Ascending aorta (tissue), 2 donors: Measurements from ENCODE around the gene RNF41. TPM values are rescaled to one million over a fixed set of nuclear protein-coding genes. Genes with fewer than 3 reads are reported as not detected.

Experiments used
- DNase-seq, 2 donors: peaks; one replicate each; pipeline ENCODE4 v3.0.0-alpha.2; 2019; ENCODE audit warnings: low spot score in 2 of 2
- H3K27ac ChIP-seq, 2 donors: fragments of 200-600 bp; sonication (generic); one replicate each; pipeline ENCODE4 v1.5.1; 2016 to 2017; ENCODE audit warnings: mild to moderate bottlenecking in 1 of 2
- H3K27me3 ChIP-seq: fragments of 200-600 bp; sonication (generic); one replicate; pipeline ENCODE4 v1.5.1; 2017
- H3K36me3 ChIP-seq, 2 donors: fragments of 200-600 bp; sonication (generic); one replicate each; pipeline ENCODE4 v1.5.1; 2016
- H3K4me1 ChIP-seq, 2 donors: fragments of 200-600 bp; sonication (generic); one replicate each; pipeline ENCODE4 v1.5.1; 2016 to 2017; ENCODE audit warnings: mild to moderate bottlenecking in 1 of 2
- H3K4me3 ChIP-seq, 2 donors: fragments of 200-600 bp; sonication (generic); one replicate each; pipeline ENCODE4 v1.5.1; 2016 to 2017; ENCODE audit warnings: mild to moderate bottlenecking in 1 of 2
- H3K9me3 ChIP-seq, 2 donors: fragments of 200-600 bp; sonication (generic); one replicate each; pipeline ENCODE4 v1.5.1; 2016
- intact Hi-C: fragments of 100-400 bp; cut with DNase I; formaldehyde crosslinking; loops from one replicate; pipeline ENCODE4 v1.15.1; 2023
- total RNA-seq: library from RNA; depleted of rRNA; stranded (reverse); fragments of >200 nt; gene quantifications from one replicate; pipeline ENCODE4 v1.1.0, GENCODE V29; 2016
- TF ChIP-seq, protein P1 (sequence below), 3 experiments: fragments of 200-600 bp in 2 of 3; fragments of 450-650 bp in 1 of 3; sonication (generic) in 2 of 3; IDR thresholded peaks; one replicate each; pipeline ENCODE4 v1.5.1; 2016 to 2019; ENCODE audit warnings: antibody characterized with exemption in 3 of 3, mild to moderate bottlenecking in 1 of 3, moderate library complexity in 1 of 3

RNF41 gene
- total RNA-seq, 1 donor from 2014 or later, result 50.3 TPM

DNA sequence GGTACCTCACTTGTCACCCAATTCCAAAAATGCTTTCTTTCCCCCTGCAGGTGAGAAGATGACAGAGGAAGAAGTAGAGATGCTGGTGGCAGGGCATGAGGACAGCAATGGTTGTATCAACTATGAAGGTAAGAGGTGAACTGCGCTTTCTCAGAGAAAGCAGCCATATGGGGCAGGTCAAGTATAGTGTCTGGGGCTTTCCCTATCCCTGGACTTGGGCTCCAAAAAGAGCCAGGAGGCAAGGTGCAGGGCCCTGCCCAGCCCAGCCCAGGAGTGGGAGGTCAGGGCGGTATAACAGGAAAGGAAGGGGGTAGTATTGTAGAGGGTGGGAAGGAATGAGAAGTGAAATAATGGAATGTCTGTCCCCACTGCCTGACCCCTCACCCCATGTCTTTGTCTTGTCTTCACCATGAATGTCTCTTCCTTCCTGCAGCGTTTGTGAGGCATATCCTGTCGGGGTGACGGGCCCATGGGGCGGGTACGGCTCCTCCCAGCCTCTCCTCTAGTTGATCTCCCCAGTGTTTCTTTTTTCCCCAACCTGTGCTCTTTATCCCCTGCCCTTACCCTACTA, 61.4 kb downstream of the RNF41 start:
- Histone ChIP-seq H3K36me3 (peaks cover 57 to 59% of the 10 kb centered on the region in 2 donors), H3K27me3 (no peaks in the 10 kb centered on the region), H3K4me1 (peaks cover 10 to 40% of the 10 kb centered on the region in 2 donors), H3K4me3 (peak overlapping the region; percentile 83 to 96), H3K27ac (peak overlapping the region; percentile 91 to 94), H3K9me3 (no peaks in the 10 kb centered on the region)
- no peak for DNase-seq
- intact Hi-C loops, result no loop called here
- TF ChIP-seq, protein P1, sequence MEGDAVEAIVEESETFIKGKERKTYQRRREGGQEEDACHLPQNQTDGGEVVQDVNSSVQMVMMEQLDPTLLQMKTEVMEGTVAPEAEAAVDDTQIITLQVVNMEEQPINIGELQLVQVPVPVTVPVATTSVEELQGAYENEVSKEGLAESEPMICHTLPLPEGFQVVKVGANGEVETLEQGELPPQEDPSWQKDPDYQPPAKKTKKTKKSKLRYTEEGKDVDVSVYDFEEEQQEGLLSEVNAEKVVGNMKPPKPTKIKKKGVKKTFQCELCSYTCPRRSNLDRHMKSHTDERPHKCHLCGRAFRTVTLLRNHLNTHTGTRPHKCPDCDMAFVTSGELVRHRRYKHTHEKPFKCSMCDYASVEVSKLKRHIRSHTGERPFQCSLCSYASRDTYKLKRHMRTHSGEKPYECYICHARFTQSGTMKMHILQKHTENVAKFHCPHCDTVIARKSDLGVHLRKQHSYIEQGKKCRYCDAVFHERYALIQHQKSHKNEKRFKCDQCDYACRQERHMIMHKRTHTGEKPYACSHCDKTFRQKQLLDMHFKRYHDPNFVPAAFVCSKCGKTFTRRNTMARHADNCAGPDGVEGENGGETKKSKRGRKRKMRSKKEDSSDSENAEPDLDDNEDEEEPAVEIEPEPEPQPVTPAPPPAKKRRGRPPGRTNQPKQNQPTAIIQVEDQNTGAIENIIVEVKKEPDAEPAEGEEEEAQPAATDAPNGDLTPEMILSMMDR (IDR thresholded peaks at IDR 0.05), result no peak

DNA sequence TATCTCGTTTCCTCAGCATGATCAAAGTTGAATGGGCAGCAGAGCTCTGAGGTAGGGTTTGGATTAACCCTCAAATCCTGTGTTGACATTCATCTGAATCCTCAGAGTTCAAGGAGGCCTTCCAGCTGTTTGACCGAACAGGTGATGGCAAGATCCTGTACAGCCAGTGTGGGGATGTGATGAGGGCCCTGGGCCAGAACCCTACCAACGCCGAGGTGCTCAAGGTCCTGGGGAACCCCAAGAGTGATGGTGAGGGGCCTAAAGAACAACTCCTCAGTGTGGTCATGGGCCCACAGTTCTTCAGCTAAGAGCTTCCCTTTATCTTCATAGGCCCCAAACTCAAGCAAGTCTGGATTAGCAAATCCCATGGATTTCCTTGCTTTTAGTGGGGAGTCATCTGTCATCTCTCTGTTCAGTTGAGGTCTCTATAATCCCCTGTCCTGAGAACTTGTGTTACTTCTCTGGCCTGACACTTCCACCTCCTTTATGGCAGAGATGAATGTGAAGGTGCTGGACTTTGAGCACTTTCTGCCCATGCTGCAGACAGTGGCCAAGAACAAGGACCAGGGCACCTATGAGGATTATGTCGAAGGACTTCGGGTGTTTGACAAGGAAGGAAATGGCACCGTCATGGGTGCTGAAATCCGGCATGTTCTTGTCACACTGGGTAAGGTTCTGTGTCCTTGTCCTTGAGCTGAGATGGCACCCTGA, 62.1 kb downstream of the RNF41 start:
- H3K9me3 ChIP-seq, result no peaks in the 10 kb centered on the region

DNA sequence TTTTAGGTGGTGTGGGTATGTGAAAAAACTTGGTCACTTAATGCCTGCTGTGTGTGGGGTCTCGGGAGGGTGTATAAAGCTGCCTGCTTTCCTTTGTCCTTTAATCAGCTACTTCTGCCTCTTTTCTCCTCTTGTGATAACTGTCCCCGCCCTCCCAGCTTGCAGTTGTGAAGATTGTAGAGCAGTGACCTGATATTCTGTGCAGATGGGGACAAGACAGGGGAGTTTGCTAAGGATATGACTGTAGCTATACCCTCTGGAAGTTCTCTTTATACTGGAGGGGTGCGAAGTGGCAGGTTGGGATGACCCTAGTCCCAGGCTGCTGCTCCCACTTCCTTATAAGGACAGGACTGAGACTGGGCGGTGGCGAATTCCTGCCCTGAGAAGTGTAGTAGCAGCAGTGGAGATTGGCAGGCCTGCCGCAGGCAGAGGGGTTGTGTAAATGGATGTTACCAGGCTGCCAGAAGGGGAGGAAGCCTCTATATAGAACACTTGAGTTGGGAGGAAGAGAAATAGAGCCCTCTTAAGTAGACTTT, 62.7 kb downstream of the RNF41 start:
- Histone ChIP-seq H3K36me3 (peaks cover 46% of the 10 kb centered on the region in 2 donors), H3K27ac (peak overlapping the region; percentile 91 to 94), H3K27me3 (no peaks in the 10 kb centered on the region), H3K4me1 (peaks cover 10 to 40% of the 10 kb centered on the region in 2 donors), H3K9me3 (no peaks in the 10 kb centered on the region), H3K4me3 (peak overlapping the region; percentile 83 to 96)
- peak; percentile 63 to 94 for DNase-seq
- TF ChIP-seq, protein P1 (IDR thresholded peaks at IDR 0.05), result no peak
- intact Hi-C loops, result loop anchor here (1.0 to 2.0 kb wide), 3 partner anchors 30 to 40 kb away; partner anchors contain the start of genes ESYT1, SMARCC2 and ZC3H10

More for the DNA sequence above, 62.1 kb downstream of the RNF41 start:
- H3K4me3 ChIP-seq, result peak overlapping the region; percentile 83 to 96
- DNase-seq, result no peak
- TF ChIP-seq, protein P1 (IDR thresholded peaks at IDR 0.05), result no peak
- peaks cover 10 to 40% of the 10 kb centered on the region in 2 donors for H3K4me1 ChIP-seq
- H3K27ac ChIP-seq, result peak overlapping the region; percentile 91 to 94
- peaks cover 52 to 53% of the 10 kb centered on the region in 2 donors for H3K36me3 ChIP-seq
- intact Hi-C loops, result loop anchor here (2.0 kb wide), 2 partner anchors 29 to 41 kb away; partner anchors contain the start of genes SMARCC2 and ZC3H10
- H3K27me3 ChIP-seq, result no peaks in the 10 kb centered on the region

GRCh38 chr12:56158029-56158925, 63.4 kb downstream of the RNF41 start, which contains the start of gene MYL6:
Gene MYL6, plus strand, starts transcription at chr12:56158359. Its CDS starts 43 bp downstream, at chr12:56158402.
- peaks cover 39% of the 10 kb centered on the region in 2 donors for H3K36me3 ChIP-seq
- intact Hi-C loops, result loop anchor here (1.0 to 2.0 kb wide), 3 partner anchors 30 to 39 kb away; partner anchors contain the start of genes ESYT1, SMARCC2 and ZC3H10
- TF ChIP-seq, protein P1 (IDR thresholded peaks at IDR 0.05), result no peak
- no peaks in the 10 kb centered on the region for H3K27me3 ChIP-seq
- no peaks in the 10 kb centered on the region for H3K9me3 ChIP-seq
- peak within 1 kb of the TSS; percentile 83 to 96 for H3K4me3 ChIP-seq
- DNase-seq, result peak; percentile 95 to 99
- H3K27ac ChIP-seq, result peak within 1 kb of the TSS; percentile 91 to 94
- H3K4me1 ChIP-seq, result peaks cover 10 to 42% of the 10 kb centered on the region in 2 donors
